ENCODE results near the gene ELFN1. TPM values are rescaled to one million over a fixed set of nuclear protein-coding genes. Genes with fewer than 3 reads are reported as not detected.

Gene ELFN1
- total RNA-seq, 4 donors from 2014 or later, result 0.51 to 6.7 (median 3.6) TPM

- DNase-seq, result no peak
- Histone ChIP-seq H3K4me1 (no peaks in the 10 kb centered on the region), H3K36me3 (no peaks in the 10 kb centered on the region), H3K27me3 (no peaks in the 10 kb centered on the region), H3K9me3 (peaks cover 0 to 5% of the 10 kb centered on the region in 2 donors), H3K4me3 (no peak overlapping the region), H3K27ac (no peak overlapping the region)
- intact Hi-C loops (cut with DNase I; ENCODE audit: low total_unique reads), result no loop called here
- TF ChIP-seq, protein P1, sequence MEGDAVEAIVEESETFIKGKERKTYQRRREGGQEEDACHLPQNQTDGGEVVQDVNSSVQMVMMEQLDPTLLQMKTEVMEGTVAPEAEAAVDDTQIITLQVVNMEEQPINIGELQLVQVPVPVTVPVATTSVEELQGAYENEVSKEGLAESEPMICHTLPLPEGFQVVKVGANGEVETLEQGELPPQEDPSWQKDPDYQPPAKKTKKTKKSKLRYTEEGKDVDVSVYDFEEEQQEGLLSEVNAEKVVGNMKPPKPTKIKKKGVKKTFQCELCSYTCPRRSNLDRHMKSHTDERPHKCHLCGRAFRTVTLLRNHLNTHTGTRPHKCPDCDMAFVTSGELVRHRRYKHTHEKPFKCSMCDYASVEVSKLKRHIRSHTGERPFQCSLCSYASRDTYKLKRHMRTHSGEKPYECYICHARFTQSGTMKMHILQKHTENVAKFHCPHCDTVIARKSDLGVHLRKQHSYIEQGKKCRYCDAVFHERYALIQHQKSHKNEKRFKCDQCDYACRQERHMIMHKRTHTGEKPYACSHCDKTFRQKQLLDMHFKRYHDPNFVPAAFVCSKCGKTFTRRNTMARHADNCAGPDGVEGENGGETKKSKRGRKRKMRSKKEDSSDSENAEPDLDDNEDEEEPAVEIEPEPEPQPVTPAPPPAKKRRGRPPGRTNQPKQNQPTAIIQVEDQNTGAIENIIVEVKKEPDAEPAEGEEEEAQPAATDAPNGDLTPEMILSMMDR (IDR thresholded peaks at IDR 0.05), result no peak
- no peak for TF ChIP-seq POLR2A (IDR thresholded peaks at IDR 0.05)
Observed at GRCh38 chr7:1700086-1700485, 30.0 kb downstream of the ELFN1 start.

- no peak for TF ChIP-seq POLR2A (IDR thresholded peaks at IDR 0.05)
- TF ChIP-seq, protein P1 (IDR thresholded peaks at IDR 0.05), result no peak
- H3K4me1 ChIP-seq, result no peaks in the 10 kb centered on the region
- H3K4me3 ChIP-seq, result no peak overlapping the region
- peaks cover 0 to 5% of the 10 kb centered on the region in 2 donors for H3K9me3 ChIP-seq
- no peaks in the 10 kb centered on the region for H3K36me3 ChIP-seq
- intact Hi-C loops (cut with DNase I; ENCODE audit: low total_unique reads), result no loop called here
- no peak for DNase-seq
- H3K27ac ChIP-seq, result no peak overlapping the region
- H3K27me3 ChIP-seq, result no peaks in the 10 kb centered on the region
Observed at GRCh38 chr7:1700536-1701333, 30.7 kb downstream of the ELFN1 start.

DNA sequence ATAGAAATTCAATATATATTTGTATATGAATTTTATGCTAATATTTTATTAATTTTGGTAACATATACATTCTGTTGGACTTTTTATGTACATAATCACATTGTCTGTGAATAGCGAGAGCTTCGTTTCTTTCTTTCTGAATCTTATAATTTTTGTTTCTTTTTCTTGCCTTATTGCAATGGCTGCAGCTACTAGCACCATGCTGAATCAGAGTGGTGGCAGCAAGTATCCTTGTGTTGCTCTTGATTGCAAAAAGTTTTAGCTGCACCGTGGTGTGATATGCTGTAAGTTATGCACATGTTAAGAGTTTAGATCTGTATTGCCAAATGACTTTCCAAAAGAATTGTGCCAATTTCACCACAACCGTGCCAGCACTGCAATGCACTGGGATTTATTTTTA lies 32.6 kb downstream of the ELFN1 start:
- Histone ChIP-seq H3K4me1 (no peaks in the 10 kb centered on the region), H3K4me3 (no peak overlapping the region), H3K27ac (no peak overlapping the region), H3K27me3 (no peaks in the 10 kb centered on the region), H3K36me3 (no peaks in the 10 kb centered on the region), H3K9me3 (peaks cover 0 to 5% of the 10 kb centered on the region in 2 donors)
- no peak for TF ChIP-seq POLR2A (IDR thresholded peaks at IDR 0.05)
- TF ChIP-seq, protein P1 (IDR thresholded peaks at IDR 0.05), result no peak
- DNase-seq, result no peak
- intact Hi-C loops (cut with DNase I; ENCODE audit: low total_unique reads), result no loop called here

DNA sequence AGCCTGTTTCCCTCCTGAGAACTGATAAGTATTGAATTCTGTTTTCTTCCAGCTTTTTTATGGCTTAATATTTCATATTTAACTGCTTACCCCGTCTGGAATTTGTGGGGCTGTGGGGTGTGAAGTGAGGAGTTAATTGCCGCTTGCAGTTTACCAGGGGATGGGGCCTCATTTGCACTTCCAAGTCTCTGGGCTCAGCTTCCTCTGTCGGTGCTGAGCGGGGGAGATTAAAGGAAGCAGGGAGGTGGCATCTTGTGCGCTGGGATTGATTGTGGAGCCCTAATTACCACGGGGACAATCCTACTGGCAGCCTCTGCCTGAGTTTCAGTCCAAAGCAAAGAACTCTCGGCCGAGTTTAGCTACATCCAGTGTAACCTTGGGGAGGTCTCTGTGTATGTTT lies 33.4 kb downstream of the ELFN1 start:
- H3K27ac ChIP-seq, result no peak overlapping the region
- no peaks in the 10 kb centered on the region for H3K36me3 ChIP-seq
- H3K4me3 ChIP-seq, result no peak overlapping the region
- no peaks in the 10 kb centered on the region for H3K27me3 ChIP-seq
- H3K9me3 ChIP-seq, result peaks cover 0 to 5% of the 10 kb centered on the region in 2 donors
- TF ChIP-seq, protein P1 (IDR thresholded peaks at IDR 0.05), result no peak
- TF ChIP-seq POLR2A (IDR thresholded peaks at IDR 0.05), result no peak
- no peak for DNase-seq
- no peaks in the 10 kb centered on the region for H3K4me1 ChIP-seq
- intact Hi-C loops (cut with DNase I; ENCODE audit: low total_unique reads), result no loop called here

All from uterus (tissue), 4 donors.